GM19324 (cell line): ENCODE data around the gene SLC16A12.
"Not testable (repeated sequence)": the region's sequence is repeated elsewhere in the genome, so short reads cannot be mapped to it uniquely, and the experiment has no call there.

Experiments used
- ATAC-seq: cut with Tn5 transposase; IDR thresholded peaks from one replicate; pipeline ENCODE4 v1.9.1; 2021; ENCODE audit warnings: mild to moderate bottlenecking, moderate library complexity; ENCODE audit not compliant: unreplicated experiment, low FRiP score

The SLC16A12 gene

GRCh38 chr10:89398003-89398749, 137.2 kb downstream of the SLC16A12 start:
- no peak for ATAC-seq

- ATAC-seq = no peak
These were observed 140.3 kb downstream of the SLC16A12 start for GRCh38 chr10:89395141-89395540.

- ATAC-seq = no peak
These were observed 141.5 kb downstream of the SLC16A12 start for GRCh38 chr10:89393898-89394297.

- peak; percentile 21 for ATAC-seq
These were observed 142.4 kb downstream of the SLC16A12 start for GRCh38 chr10:89392974-89393373.

- ATAC-seq = peak; percentile 81
These were observed 143.3 kb downstream of the SLC16A12 start, which contains the start of gene IFIT1 for GRCh38 chr10:89391907-89392756. Gene IFIT1, plus strand, starts transcription at chr10:89392623. Its CDS starts 90 bp downstream, at chr10:89392713.

- ATAC-seq = not testable (repeated sequence)
These were observed 144.2 kb downstream of the SLC16A12 start for GRCh38 chr10:89391226-89391576.

- ATAC-seq = no peak
These were observed 144.7 kb downstream of the SLC16A12 start for GRCh38 chr10:89390476-89391225.

- ATAC-seq = no peak
These were observed 146.1 kb downstream of the SLC16A12 start for GRCh38 chr10:89389254-89389653.

GRCh38 chr10:89388806-89389205, 146.6 kb downstream of the SLC16A12 start:
- ATAC-seq = no peak

GRCh38 chr10:89384474-89385340, 150.7 kb downstream of the SLC16A12 start:
- no peak for ATAC-seq

- ATAC-seq = no peak
These were observed 152.6 kb downstream of the SLC16A12 start for GRCh38 chr10:89382757-89383156.
